CD4-positive, alpha-beta T cell treated with Interleukin-1 beta for 1 hour (primary cell): Measurements from ENCODE around the gene ARHGAP22.

Experiments used
- DNase-seq, 2 donors: peaks; one replicate each; pipeline ENCODE4 v3.0.0-alpha.2; 2020 to 2022

ARHGAP22 gene

GRCh38 chr10:48508791-48509772 lies 95.8 kb downstream of the ARHGAP22 start:
- DNase-seq = no peak

DNA sequence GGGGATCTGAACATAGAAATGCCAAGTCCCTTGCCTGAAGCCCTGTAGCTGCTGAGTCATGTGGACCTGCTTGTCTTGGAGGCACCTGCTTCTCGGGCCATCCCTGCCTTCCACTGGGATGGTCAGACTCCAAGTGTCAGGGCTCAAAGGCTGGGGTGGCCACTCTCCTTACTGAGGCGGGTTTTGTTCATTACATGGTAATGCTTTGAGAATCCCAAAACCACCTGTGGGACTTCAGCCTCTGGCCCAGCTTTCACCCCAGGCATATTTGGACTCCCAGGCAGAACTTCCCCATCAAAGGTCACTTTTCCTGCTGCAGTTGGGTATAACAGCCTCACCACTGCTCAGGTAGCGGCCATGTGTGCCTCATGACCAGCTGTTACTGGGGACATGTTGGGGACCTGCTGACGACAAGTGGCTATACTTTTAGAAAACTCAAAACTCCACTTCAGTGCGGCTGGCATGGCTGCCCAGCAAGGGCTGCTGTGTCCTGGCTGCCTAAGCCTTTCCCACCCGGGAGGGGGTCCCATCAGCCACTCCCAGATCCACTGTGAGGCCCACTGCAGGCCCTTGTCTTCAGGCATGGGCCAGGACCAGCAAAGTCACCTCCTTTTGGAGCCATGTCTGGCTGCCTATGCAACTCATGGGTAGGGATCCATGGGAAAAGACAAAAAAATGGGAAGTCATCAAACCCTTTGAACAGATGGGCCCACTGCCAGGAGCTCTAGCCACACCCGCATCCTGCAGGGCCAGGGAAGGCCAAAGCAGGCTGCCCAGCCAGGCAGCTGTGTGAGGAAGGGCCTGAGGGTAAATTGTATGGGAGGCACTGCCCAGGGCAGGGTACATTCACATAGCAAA lies 96.7 kb downstream of the ARHGAP22 start:
- DNase-seq = no peak

DNA sequence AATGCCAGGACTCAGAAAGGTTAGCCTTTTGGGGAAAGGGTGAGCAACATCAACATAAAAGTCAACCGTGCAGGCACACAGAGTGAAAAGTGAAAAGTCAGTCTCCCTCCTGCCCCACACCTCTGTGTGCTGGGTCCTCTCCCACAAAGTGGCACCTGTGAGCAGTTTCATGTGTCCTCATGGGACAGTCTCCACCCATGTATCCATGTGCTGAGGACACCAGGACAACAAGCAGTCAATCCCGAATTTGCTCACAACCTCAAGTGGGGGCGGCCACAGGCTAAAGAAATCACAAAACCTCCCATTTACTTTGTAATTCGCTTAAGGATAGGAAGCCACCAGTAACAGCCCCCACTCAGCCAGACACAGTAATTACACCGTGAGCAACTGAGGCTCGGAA lies 97.4 kb downstream of the ARHGAP22 start:
- no peak for DNase-seq

DNA sequence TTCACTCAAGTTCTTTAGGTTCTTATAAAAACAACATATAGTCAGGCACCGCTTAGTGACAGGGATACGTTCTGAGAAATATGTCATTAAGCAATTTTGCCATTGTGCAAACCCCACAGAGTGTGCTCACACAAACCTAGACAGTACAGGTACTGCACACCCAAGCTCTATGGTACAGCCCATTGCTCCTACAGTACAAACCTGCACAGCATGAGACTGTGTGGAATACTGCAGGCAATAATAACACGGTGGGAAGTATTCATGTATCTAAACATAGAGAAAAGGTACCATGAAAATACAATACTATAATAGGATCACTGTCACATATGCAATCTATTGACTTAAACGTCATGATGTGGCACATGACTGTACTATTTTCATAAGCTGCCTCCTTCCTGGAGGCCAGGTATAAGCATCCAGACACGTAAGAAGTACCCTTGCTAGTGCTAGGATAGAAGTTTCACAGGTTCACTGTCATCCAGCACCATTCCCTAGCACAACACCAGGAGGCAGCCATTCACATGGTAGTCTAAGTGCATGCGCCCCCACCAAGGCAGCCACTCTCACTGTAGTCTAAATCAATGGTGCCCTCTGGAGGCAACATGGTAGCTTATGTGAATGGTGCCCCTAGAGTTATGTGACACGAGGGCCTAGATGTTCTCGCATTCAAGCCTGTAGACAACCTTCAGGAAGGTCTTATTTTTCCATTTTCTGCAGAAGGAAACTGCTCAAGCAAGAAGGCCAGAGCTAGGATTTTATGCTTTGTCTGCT lies 98.5 kb downstream of the ARHGAP22 start:
- no peak for DNase-seq

DNA sequence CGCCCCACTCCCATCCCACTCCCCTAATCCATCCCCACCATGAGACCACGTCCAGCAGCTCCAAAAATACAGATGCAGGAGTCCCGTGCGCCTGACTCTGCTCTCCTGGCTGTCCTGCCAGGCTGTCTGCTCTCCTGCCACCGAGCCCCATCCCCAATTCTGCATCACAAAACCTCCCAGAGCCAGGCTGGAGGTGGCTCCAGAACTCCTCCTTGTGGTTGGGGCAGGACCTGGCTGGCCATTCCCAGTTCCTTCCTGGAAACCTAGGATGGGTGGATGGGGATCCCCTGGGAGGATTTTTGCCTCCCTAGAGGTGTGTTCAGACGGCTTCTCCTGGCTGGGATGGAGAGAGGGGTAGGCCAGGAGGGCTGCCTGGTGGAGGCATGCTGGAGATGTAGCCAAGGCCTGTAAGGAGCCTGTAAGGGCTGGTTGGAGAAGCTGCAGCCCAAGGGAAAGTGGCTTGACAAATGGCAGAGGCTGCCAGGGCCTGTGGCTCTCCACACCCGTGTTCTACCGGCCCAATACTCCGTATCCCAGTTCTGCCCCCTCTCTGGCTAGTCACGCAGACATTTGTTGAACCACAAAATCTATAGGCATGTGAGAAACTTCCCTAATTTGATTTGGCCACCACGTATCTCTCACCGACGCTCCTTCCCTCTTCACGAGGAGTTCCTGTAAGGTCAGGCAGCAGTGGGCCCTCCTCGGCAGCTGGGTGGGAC lies 99.3 kb downstream of the ARHGAP22 start:
- DNase-seq = no peak

GRCh38 chr10:48504141-48504885 lies 100.6 kb downstream of the ARHGAP22 start:
- DNase-seq = no peak

DNA sequence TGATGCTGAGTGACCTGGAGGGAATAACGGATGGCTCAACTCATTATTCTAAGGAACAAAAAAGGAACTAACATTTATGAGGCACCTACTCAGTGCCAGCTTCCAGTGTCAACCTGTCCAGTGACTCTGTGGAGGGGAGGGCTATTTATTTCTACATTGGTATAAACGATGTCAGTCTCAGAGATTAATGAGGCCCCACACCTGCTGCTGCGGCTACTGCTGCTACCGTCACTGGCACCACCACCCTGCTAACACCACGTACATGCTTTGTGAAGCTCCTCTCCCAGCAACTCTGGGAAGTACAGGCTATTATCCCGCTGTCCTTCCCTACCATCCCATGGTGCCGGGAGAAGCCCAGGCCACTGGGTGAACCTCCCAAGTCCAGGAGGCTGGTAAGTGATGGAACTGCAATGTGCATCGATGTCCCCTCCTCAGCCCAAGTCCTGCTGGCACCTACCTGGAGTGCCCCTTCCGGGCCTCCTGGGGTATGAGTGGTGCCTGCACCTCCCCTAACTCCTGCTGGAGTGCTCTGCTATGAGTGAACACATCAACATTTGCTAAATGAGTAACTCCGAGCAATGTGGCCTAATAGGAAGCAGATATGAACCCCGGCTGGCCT lies 101.5 kb downstream of the ARHGAP22 start:
- no peak for DNase-seq

GRCh38 chr10:48502791-48503190 lies 102.1 kb downstream of the ARHGAP22 start:
- DNase-seq = no peak

- DNase-seq = no peak
These were observed 102.8 kb downstream of the ARHGAP22 start for GRCh38 chr10:48501787-48502771.

GRCh38 chr10:48501226-48501625 lies 103.6 kb downstream of the ARHGAP22 start:
- DNase-seq = no peak

GRCh38 chr10:48500771-48501170 lies 104.1 kb downstream of the ARHGAP22 start:
- no peak for DNase-seq

GRCh38 chr10:48498940-48499510 lies 105.8 kb downstream of the ARHGAP22 start:
- no peak for DNase-seq

DNA sequence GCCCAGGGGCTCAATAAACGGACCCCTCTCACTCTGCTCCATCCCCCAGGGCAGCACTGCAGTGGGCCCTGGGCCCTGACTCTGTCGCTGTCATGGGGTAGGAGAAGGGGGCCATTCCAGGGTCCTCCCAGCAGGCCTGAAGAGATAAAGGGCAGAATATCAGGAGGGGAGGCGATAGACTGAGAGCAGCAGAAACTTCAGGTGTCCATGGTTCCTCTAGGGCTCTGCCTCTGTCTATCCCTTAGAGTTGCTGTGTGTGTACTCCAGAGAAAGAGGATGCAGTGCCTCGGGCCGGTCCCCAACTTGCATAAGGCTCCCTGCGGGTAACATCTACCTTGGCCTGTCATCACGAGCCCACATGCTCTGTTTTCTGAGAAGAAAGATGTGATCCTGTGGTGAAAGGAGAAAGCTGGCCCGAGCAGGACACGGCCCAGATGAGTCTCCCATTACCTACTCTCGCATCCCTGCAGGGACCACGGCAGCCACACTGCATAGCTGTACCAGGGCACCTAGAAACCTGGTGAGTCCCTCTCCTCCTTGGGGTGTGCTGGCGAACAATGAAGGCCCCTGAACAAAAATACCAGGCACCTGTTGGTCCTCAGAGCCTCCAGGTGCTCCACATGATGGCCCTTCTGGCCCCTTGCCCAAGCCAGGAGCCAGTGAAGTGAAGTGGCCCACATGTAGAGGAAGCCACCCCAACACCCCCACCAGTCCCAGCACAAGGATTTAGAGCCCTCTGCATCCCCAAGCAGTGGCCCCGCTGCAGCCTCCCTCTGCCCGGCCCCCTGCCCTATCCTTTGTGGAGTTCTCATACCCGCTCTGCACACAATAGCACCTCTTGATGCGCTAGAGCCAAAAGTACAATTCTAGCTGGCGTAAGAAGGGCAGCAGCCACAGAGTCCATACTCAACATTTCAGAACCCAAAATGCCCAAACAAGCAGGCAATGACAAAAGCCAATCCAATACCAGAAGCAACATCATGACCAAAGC lies 106.8 kb downstream of the ARHGAP22 start:
- no peak for DNase-seq

- no peak for DNase-seq
These were observed 107.8 kb downstream of the ARHGAP22 start for GRCh38 chr10:48496831-48497779.

DNA sequence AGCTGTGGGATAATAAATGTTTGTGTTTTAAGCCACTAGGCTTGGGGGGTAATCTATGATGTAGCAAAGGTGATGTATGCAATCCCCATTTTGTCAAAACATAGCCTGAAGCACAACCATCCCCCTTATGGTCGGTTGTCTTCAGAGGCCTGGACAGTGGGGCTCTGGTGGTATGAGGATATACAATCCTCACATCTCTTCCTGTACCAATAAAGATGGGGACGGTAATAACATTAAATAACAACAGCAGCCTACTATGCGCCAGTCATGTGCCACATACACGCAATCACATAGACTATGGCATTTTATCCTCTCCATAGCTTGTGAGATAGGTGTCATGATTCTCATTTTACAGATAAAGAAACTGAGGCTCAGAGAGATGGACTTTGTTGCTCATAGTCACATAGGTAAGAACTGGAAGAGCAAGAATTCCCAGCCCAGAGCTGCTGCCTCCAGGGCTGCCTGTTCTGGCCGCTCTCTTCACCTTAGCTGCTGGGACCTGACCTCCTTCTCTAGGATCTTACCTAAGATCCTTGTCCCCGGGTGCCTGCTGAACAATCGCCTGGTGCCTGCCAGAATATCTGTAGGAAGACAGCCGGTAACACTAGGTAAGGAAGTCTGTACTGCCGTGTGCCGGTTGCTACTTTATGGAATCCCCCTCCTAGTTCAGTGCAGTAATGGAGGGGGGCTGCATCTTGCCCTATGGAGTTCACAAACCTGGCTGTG lies 108.6 kb downstream of the ARHGAP22 start:
- no peak for DNase-seq
